ENCODE measurements around the gene GP2. TPM values are rescaled to one million over a fixed set of nuclear protein-coding genes. Genes with fewer than 3 reads are reported as not detected.

GP2 gene
- total and polyA plus RNA-seq, 4 donors = 4.3 to 6.4 (median 5.1) TPM

DNA sequence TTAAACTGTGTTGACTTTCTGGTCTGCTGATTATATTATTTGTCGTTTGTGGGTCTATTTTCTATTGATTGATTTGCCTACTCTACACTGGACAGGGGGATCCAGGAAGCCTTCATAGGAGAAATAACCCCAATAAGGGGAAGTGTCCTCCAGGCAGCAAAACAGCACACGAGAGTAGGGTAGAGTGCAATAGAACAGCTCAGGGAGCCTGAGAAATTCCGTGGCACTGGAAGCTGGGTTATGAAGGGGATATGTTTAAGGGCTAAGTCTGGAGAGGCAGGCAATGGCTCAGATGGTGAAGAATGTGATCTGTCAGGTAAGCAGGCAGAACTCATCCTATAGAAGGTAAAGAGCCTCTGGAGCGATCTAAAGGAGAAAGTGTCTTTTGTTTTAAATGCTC lies 20.9 kb downstream of the GP2 start:
- ATAC-seq (ENCODE audit: low FRiP score) (no peak), DNase-seq (no peak)
- H3K36me3 ChIP-seq (ENCODE audit: control insufficient read depth in 1 of 2, insufficient read depth in 2 of 2, low read length in 1 of 2) = no peaks in the 10 kb centered on the region
- H3K9me3 ChIP-seq (ENCODE audit: control insufficient read depth, low read length) = no peaks in the 10 kb centered on the region
- no peak overlapping the region for H3K4me3 ChIP-seq (ENCODE audit: low read length in 2 of 2)
- no peaks in the 10 kb centered on the region for H3K27me3 ChIP-seq (ENCODE audit: control insufficient read depth in 1 of 2, insufficient read depth in 2 of 2, low read length in 1 of 2)
- no peak overlapping the region for H3K27ac ChIP-seq (ENCODE audit: low read depth in 1 of 2, low read length in 2 of 2)
- intact Hi-C loops (cut with DNase I) = no loop called here
- H3K4me1 ChIP-seq (ENCODE audit: control insufficient read depth in 1 of 2, insufficient read depth in 2 of 2, low read length in 2 of 2) = no peaks in the 10 kb centered on the region
- WGBS, 2 donors = 60 to 63% methylated on average over 4 of the region's 4 CpGs

DNA sequence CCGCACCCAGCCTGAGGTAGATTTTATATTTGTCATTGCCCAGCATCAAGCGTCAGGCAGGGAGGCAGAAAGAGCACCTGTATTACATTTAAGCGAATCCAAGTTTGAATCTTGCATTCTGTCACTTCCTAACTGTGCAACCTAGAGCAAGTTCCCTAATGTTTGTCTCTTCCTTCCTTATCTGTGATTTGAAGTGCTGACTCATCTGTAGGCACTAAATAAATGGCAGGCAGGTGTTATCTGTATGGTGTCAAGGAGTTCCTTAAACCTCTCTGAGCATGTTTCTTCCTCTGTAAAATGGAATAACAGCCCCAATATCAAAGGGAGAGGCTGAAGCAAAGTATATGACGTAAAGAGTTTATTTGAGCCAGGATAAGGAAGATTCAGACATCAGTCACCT lies 24.3 kb downstream of the GP2 start:
- H3K9me3 ChIP-seq (ENCODE audit: control insufficient read depth, low read length) = no peaks in the 10 kb centered on the region
- intact Hi-C loops (cut with DNase I) = no loop called here
- DNase-seq (no peak), ATAC-seq (ENCODE audit: low FRiP score) (no peak)
- H3K36me3 ChIP-seq (ENCODE audit: control insufficient read depth in 1 of 2, insufficient read depth in 2 of 2, low read length in 1 of 2) = no peaks in the 10 kb centered on the region
- H3K4me1 ChIP-seq (ENCODE audit: control insufficient read depth in 1 of 2, insufficient read depth in 2 of 2, low read length in 2 of 2) = no peaks in the 10 kb centered on the region
- no peaks in the 10 kb centered on the region for H3K27me3 ChIP-seq (ENCODE audit: control insufficient read depth in 1 of 2, insufficient read depth in 2 of 2, low read length in 1 of 2)
- H3K27ac ChIP-seq (ENCODE audit: low read depth in 1 of 2, low read length in 2 of 2) = no peak overlapping the region
- no peak overlapping the region for H3K4me3 ChIP-seq (ENCODE audit: low read length in 2 of 2)
- WGBS, 2 donors = 71 to 82% methylated on average over 4 of the region's 4 CpGs

DNA sequence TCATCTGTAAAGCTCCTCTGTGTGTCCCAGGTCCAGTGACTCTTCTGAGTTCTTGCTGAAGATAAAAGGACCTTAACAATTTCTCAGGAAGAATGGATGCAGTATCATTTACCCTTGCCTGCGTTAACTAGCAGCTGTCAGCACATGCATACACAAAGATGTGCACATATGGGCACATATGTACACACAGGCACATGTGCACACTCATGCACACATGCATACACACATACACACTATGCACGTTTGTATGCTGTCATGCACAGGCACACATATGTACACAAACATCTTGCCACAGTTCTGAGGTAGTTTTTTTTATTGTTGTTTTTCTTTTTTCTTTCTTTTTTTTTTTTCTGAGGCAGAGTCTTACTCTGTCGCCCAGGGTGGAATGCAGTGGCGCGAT lies 24.9 kb downstream of the GP2 start:
- 65 to 68% methylated on average over 5 of the region's 5 CpGs for WGBS, 2 donors
- ATAC-seq (ENCODE audit: low FRiP score) (no peak), DNase-seq (no peak)
- H3K4me1 ChIP-seq (ENCODE audit: control insufficient read depth in 1 of 2, insufficient read depth in 2 of 2, low read length in 2 of 2) = no peaks in the 10 kb centered on the region
- H3K27ac ChIP-seq (ENCODE audit: low read depth in 1 of 2, low read length in 2 of 2) = no peak overlapping the region
- no peaks in the 10 kb centered on the region for H3K9me3 ChIP-seq (ENCODE audit: control insufficient read depth, low read length)
- no peaks in the 10 kb centered on the region for H3K27me3 ChIP-seq (ENCODE audit: control insufficient read depth in 1 of 2, insufficient read depth in 2 of 2, low read length in 1 of 2)
- H3K4me3 ChIP-seq (ENCODE audit: low read length in 2 of 2) = no peak overlapping the region
- no peaks in the 10 kb centered on the region for H3K36me3 ChIP-seq (ENCODE audit: control insufficient read depth in 1 of 2, insufficient read depth in 2 of 2, low read length in 1 of 2)
- intact Hi-C loops (cut with DNase I) = no loop called here

DNA sequence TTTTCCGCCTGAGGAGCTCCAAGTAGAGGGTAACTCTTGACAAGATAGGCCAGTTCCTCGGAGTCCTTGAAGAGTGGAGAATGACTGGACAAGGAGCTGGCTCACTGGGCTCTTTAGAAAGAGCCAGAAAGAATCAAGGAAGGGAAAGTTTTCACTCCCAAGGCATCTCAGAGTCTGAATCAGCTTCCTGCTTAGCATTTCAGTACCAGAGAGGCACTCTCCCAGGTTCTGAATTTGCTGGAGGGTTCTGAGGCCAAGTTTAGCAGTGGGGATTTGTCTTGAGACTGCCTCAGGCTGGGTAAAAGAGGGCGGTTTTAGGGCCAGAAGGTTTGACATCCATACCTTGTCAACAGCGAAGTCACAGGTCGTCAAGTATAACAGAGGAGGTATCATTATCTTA lies 25.5 kb downstream of the GP2 start:
- WGBS, 2 donors = 61 to 64% methylated on average over 5 of the region's 5 CpGs
- Histone ChIP-seq H3K27me3 (ENCODE audit: control insufficient read depth in 1 of 2, insufficient read depth in 2 of 2, low read length in 1 of 2) (no peaks in the 10 kb centered on the region), H3K9me3 (ENCODE audit: control insufficient read depth, low read length) (no peaks in the 10 kb centered on the region), H3K4me3 (ENCODE audit: low read length in 2 of 2) (no peak overlapping the region), H3K4me1 (ENCODE audit: control insufficient read depth in 1 of 2, insufficient read depth in 2 of 2, low read length in 2 of 2) (no peaks in the 10 kb centered on the region), H3K36me3 (ENCODE audit: control insufficient read depth in 1 of 2, insufficient read depth in 2 of 2, low read length in 1 of 2) (no peaks in the 10 kb centered on the region), H3K27ac (ENCODE audit: low read depth in 1 of 2, low read length in 2 of 2) (no peak overlapping the region)
- DNase-seq = no peak
- no peak for ATAC-seq (ENCODE audit: low FRiP score)
- intact Hi-C loops (cut with DNase I) = no loop called here

DNA sequence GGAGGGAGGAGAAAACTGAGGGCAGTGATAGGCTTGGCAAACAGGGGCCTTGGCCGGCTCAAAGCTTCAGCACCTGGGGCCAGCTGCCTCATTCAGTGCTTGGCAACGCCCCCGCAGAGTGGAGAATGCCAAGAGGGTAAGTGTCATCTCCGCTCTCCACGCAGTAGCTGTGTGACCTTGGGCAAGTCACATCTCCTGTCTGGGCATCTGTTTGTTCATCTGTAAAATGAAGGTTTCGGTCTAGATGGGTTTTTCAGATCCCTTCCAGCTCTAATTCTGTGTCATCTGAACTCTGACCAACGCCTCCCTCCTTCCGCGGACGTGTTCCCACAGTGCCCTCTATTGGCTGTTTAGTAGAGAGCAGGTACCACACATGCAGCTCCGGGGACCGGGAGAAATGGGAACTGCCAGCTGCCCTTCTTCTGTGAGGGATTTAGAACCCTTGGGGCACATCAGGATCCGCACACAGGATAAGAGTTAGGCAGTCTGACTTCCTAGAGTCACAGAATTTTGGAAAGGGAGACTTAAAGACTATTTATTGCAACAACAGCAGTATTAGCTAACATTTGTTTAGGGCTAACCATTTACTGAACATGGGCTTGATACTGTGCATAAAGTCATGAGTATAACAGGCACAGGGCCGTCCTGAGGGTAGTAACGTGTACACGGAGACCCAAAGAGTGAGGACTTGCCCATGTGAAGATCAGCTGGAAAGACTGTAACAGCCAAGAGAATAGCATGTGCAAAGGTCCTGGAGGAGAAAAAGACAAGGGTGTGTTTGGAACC lies 26.8 kb downstream of the GP2 start:
- Histone ChIP-seq H3K9me3 (ENCODE audit: control insufficient read depth, low read length) (no peaks in the 10 kb centered on the region), H3K4me1 (ENCODE audit: control insufficient read depth in 1 of 2, insufficient read depth in 2 of 2, low read length in 2 of 2) (no peaks in the 10 kb centered on the region), H3K36me3 (ENCODE audit: control insufficient read depth in 1 of 2, insufficient read depth in 2 of 2, low read length in 1 of 2) (no peaks in the 10 kb centered on the region), H3K27me3 (ENCODE audit: control insufficient read depth in 1 of 2, insufficient read depth in 2 of 2, low read length in 1 of 2) (no peaks in the 10 kb centered on the region), H3K27ac (ENCODE audit: low read depth in 1 of 2, low read length in 2 of 2) (no peak overlapping the region), H3K4me3 (ENCODE audit: low read length in 2 of 2) (no peak overlapping the region)
- intact Hi-C loops (cut with DNase I) = no loop called here
- WGBS, 2 donors = 22 to 24% methylated on average over 16 of the region's 16 CpGs
- ATAC-seq (ENCODE audit: low FRiP score) (no peak), DNase-seq (no peak)

DNA sequence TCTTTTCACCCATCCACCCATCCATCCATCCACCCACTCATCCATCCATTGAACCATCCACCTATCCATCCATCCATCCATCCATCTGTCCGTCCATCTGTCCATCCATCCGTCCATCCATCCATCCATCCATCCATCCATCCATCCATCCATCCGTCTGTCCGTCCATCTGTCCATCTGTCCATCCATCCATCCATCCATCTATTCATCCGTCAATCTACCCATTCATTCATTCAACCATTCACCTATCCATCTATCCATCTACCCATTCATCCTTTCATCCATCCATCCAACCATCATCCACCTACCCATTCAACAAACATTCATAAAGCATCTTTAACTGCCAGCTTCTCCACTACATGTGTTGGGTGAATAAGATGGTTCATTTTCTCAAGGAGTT lies 28.9 kb downstream of the GP2 start:
- Histone ChIP-seq H3K4me3 (ENCODE audit: low read length in 2 of 2) (no peak overlapping the region), H3K27ac (ENCODE audit: low read depth in 1 of 2, low read length in 2 of 2) (no peak overlapping the region), H3K36me3 (ENCODE audit: control insufficient read depth in 1 of 2, insufficient read depth in 2 of 2, low read length in 1 of 2) (no peaks in the 10 kb centered on the region), H3K9me3 (ENCODE audit: control insufficient read depth, low read length) (no peaks in the 10 kb centered on the region), H3K4me1 (ENCODE audit: control insufficient read depth in 1 of 2, insufficient read depth in 2 of 2, low read length in 2 of 2) (no peaks in the 10 kb centered on the region), H3K27me3 (ENCODE audit: control insufficient read depth in 1 of 2, insufficient read depth in 2 of 2, low read length in 1 of 2) (no peaks in the 10 kb centered on the region)
- 59 to 69% methylated on average over 5 of the region's 5 CpGs for whole genome bisulfite sequencing, 2 donors
- intact Hi-C loops (cut with DNase I) = no loop called here
- DNase-seq (no peak), ATAC-seq (ENCODE audit: low FRiP score) (no peak)

DNA sequence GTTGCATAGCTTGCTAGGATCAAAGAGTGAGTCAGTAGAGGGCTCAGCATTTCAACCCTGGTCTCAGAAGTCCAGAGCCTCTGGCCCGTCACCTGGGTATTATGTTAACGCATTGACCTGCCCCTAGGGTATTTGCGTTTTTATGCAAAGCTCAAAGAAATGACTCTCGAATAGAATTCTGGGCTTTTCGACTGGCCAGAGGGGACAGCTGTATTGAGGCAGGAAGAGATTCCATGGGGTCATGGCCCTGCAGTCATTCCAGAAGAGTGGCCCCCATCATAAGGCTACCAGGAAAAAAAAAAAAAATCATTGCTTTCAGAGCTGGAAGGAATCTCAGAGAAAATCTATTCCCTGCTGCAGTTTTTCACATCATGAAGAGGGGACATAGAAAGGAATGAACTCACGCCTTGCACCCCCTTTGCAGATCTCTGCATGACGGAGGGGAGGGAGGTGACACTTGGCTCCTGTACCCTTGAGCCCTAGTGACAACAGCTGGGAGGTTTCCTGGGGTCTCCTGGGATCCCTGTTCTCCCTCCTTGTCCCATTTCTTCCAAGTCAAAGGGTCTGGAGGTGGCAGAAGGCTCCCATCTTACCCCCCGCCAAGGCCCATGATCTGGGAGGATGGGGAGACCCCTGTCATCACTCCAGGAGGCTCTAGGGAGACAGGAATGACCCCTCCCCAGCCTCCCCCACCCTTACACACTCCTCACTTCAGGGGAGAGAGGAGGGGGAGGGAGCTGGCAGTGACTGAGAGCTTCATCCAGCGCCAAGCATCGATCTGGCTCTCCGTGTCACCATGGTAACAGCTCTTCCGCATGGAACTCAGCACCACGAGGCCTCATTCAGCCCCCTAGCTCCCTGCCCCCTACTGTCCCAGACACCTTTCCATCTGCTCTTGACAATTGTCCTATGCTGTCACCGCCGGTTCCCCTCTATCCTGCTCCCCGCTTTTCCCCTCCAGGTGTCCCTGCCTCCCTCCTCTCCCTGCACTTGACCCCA lies 35.8 kb downstream of the GP2 start:
- H3K4me3 ChIP-seq (ENCODE audit: low read length in 2 of 2) = no peak overlapping the region
- no peak overlapping the region for H3K27ac ChIP-seq (ENCODE audit: low read depth in 1 of 2, low read length in 2 of 2)
- no peaks in the 10 kb centered on the region for H3K4me1 ChIP-seq (ENCODE audit: control insufficient read depth in 1 of 2, insufficient read depth in 2 of 2, low read length in 2 of 2)
- peaks cover 1% of the 10 kb centered on the region for H3K9me3 ChIP-seq (ENCODE audit: control insufficient read depth, low read length)
- 25 to 26% methylated on average over 16 of the region's 16 CpGs for WGBS, 2 donors
- intact Hi-C loops (cut with DNase I) = no loop called here
- ATAC-seq (ENCODE audit: low FRiP score) = no peak
- no peak for DNase-seq
- peaks cover 0 to 1% of the 10 kb centered on the region in 2 donors for H3K27me3 ChIP-seq (ENCODE audit: control insufficient read depth in 1 of 2, insufficient read depth in 2 of 2, low read length in 1 of 2)
- no peaks in the 10 kb centered on the region for H3K36me3 ChIP-seq (ENCODE audit: control insufficient read depth in 1 of 2, insufficient read depth in 2 of 2, low read length in 1 of 2)

DNA sequence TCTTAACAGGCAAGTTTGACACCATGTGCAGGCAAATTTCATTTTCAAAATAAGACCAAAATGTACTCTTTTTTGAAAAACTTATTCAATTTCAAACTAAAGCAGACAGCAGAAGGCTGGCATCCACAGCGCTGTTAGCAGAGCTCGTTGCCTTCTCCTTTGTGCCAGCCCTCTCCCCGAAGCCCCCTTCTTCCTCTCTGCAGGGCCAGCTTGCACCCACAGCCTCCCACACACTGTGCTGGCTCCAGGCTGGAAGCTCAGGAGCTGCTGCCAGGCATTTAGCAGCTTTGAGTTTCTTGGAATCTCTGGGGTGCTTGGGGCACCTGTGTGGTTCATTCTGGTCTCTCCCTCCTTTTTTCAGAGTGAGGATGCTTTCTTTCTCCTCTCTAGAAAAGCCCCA lies 37.7 kb downstream of the GP2 start:
- ATAC-seq (ENCODE audit: low FRiP score) = no peak
- 69 to 91% methylated on average over 3 of the region's 3 CpGs for WGBS, 2 donors
- no peak for DNase-seq
- no peak overlapping the region for H3K4me3 ChIP-seq (ENCODE audit: low read length in 2 of 2)
- peaks cover 0 to 1% of the 10 kb centered on the region in 2 donors for H3K27me3 ChIP-seq (ENCODE audit: control insufficient read depth in 1 of 2, insufficient read depth in 2 of 2, low read length in 1 of 2)
- intact Hi-C loops (cut with DNase I) = loop anchor here in 1 of 2 donors (10.0 kb wide), 1 partner anchor 65 kb away; no protein-coding TSS in a partner anchor
- H3K36me3 ChIP-seq (ENCODE audit: control insufficient read depth in 1 of 2, insufficient read depth in 2 of 2, low read length in 1 of 2) = no peaks in the 10 kb centered on the region
- H3K9me3 ChIP-seq (ENCODE audit: control insufficient read depth, low read length) = peaks cover 1% of the 10 kb centered on the region
- H3K4me1 ChIP-seq (ENCODE audit: control insufficient read depth in 1 of 2, insufficient read depth in 2 of 2, low read length in 2 of 2) = no peaks in the 10 kb centered on the region
- H3K27ac ChIP-seq (ENCODE audit: low read depth in 1 of 2, low read length in 2 of 2) = no peak overlapping the region

Data from aorta (tissue), 5 donors.